ENCODE results near the gene ZC4H2.
"Not testable (repeated sequence)": the region's sequence is repeated elsewhere in the genome, so short reads cannot be mapped to it uniquely, and the experiment has no call there.

The ZC4H2 gene

DNA sequence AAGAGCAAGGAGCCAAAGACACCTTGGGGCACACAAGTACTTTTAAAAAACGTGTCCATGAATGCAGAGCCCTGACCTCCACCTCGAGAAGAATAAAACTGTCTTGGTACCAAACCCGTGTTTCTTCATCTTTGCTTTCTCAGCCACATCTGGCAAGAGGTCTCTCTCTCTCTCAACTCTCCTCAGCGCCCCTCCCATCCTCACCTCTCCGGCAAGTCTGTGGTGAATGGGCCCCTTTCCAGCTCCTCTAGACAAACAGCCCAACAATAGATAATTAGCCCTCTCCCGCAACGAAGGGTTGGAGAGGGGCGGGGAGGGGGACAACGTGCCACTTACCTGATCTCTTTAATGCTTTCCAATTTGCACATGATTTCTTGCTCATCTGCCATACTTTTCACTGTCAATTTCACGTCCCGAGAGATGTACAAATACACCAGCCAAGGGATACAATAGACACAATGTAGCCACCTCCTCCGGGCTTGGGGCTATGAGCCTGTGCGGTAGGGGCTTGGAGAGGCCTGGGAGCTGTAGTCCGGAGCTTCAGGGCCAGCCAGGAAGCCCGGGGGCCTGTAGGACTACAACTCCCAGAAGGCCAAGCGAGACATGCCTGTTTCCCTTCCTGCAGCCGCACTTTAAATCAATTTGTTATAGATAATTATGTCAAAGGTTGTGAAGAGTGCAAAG lies at the start of gene ZC4H2:
Gene ZC4H2 (minus strand): TSS at position 462 of the 684 bp plus-strand sequence. CDS start 73 bp downstream, at position 389.
- in situ Hi-C loops (cut with HindIII; ENCODE audit: low sequenced_read_pairs), result no loop called here

- in situ Hi-C loops (cut with HindIII; ENCODE audit: low sequenced_read_pairs), result no loop called here
Measured at GRCh38 chrX:65017451-65017850, 41.2 kb upstream of the ZC4H2 start.

GRCh38 chrX:65014230-65014629 lies 38.0 kb upstream of the ZC4H2 start:
- in situ Hi-C loops (cut with HindIII; ENCODE audit: low sequenced_read_pairs), result no loop called here

GRCh38 chrX:65009459-65009858 lies 33.2 kb upstream of the ZC4H2 start:
- in situ Hi-C loops (cut with HindIII; ENCODE audit: low sequenced_read_pairs), result no loop called here

- in situ Hi-C loops (cut with HindIII; ENCODE audit: low sequenced_read_pairs), result not testable (repeated sequence)
Measured at GRCh38 chrX:65002208-65002607, 26.0 kb upstream of the ZC4H2 start.

DNA sequence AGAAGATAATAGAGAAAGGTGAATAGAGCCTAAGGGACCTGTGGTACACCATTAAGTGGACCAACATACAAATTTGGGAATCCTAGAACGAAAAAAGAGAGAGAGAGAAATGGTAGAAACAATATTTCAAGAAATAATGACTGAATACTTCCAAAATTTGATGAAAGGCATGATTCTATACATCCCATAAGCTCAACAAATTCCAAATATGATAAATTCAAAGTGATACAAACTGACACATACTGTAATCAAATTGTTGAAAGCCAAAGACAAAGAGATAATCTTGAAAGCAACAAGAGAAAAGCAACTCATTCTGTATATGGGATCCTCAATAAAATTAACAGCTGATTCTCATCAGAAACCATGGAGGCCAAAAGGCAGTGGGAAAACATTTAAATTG lies 20.6 kb upstream of the ZC4H2 start:
- in situ Hi-C loops (cut with HindIII; ENCODE audit: low sequenced_read_pairs), result no loop called here

- in situ Hi-C loops (cut with HindIII; ENCODE audit: low sequenced_read_pairs), result no loop called here
Measured at GRCh38 chrX:64994131-64994798, 18.0 kb upstream of the ZC4H2 start.

- in situ Hi-C loops (cut with HindIII; ENCODE audit: low sequenced_read_pairs), result no loop called here
Measured at GRCh38 chrX:64977830-64978229, 1.6 kb upstream of the ZC4H2 start.

DNA sequence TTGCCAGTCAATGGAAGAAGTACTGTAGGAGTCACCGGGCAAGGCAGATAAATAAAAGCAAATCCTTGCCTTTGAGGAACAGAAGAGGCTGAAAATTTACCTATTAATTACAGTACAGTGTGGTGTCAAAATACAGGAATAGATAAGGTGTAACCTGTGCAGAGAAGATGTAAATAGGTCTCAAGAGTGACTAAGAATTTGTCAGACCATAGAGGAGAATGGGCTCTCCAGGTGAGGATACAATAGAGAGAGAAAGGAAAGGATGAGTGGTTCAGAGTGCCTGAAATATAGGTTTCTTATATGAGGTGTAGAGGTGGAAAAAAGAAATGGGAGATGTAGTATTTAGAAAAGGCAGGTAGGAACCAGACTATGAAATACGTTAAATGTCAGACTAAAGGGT lies 801 bp upstream of the ZC4H2 start:
- in situ Hi-C loops (cut with HindIII; ENCODE audit: low sequenced_read_pairs), result no loop called here

- in situ Hi-C loops (cut with HindIII; ENCODE audit: low sequenced_read_pairs), result no loop called here
Measured at GRCh38 chrX:64976673-64977040, 407 bp upstream of the ZC4H2 start.

GRCh38 chrX:64975491-64975890 lies 759 bp downstream of the ZC4H2 start:
- in situ Hi-C loops (cut with HindIII; ENCODE audit: low sequenced_read_pairs), result no loop called here

GRCh38 chrX:64925480-64925879 lies 50.8 kb downstream of the ZC4H2 start:
- in situ Hi-C loops (cut with HindIII; ENCODE audit: low sequenced_read_pairs), result no loop called here

DNA sequence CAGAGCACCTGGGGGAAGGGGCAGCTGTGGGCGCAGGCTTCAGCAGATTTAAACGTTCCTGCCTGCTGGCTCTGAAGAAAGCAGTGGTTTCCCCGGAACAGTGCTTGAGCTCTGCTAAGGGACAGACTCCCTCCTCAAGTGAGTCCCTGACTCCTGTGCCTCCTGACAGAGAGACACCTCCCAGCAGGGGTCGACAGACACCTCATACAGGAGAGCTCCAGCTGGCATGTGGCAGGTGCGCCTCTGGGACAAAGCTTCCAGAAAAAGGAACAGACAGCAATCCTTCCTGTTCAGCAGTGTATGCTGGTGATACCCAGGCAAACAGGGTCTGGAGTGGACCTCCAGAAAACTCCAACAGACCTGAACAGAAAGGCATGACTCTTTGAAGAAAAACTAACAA lies 68.1 kb downstream of the ZC4H2 start:
- in situ Hi-C loops (cut with HindIII; ENCODE audit: low sequenced_read_pairs), result no loop called here

GRCh38 chrX:64894454-64895038 lies 81.7 kb downstream of the ZC4H2 start:
- in situ Hi-C loops (cut with HindIII; ENCODE audit: low sequenced_read_pairs), result no loop called here

- in situ Hi-C loops (cut with HindIII; ENCODE audit: low sequenced_read_pairs), result no loop called here
Measured at GRCh38 chrX:64885850-64886249, 90.4 kb downstream of the ZC4H2 start.

DNA sequence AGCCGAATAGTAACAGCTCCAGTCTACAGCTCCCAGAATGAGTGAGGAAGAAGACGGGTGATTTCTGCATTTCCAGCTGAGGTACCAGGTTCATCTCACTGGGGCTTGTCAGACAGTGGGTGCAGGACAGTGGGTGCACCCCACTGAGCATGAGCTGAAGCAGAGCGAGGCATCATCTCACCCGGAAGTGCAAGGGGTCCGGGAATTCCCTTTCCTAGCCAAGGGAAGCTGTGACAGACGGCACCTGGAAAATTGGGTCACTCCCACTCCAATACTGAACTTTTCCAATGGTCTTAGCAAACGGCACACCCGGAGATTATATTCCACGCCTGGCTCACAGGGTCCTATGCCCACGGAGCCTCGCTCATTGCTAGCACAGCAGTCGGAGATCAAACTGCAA lies 97.5 kb downstream of the ZC4H2 start:
- in situ Hi-C loops (cut with HindIII; ENCODE audit: low sequenced_read_pairs), result not testable (repeated sequence)

DNA sequence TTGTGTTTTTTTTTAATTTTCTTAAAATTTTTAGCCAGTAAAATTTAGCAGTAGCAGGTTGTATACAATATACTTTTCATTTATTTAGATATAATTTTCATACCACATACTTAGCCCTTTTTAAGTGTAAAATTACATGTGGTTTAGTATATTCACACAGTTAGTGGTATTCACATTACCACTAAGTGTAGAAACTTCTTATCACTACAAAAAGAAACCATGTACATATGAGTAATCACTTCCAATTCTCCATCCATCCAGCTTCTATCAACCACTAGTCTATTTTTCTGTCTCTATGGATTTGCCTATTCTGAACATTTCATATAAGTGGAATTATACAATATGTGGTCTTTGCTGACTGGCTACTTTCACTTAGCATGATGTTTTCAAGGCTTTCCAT lies 109.0 kb downstream of the ZC4H2 start:
- in situ Hi-C loops (cut with HindIII; ENCODE audit: low sequenced_read_pairs), result no loop called here
